CD4-positive, alpha-beta T cell treated with Interleukin-10 for 1 hour (primary cell): ENCODE data around the gene KLHL35.
A peak's percentile ranks its signal among the peaks of the same experiment; 100 is the strongest.
"Not testable (repeated sequence)": the region's sequence is repeated elsewhere in the genome, so short reads cannot be mapped to it uniquely, and the experiment has no call there.

ENCODE experiments used
- DNase-seq: peaks from one replicate; pipeline ENCODE4 v3.0.0-alpha.2; 2020

Gene KLHL35

DNA sequence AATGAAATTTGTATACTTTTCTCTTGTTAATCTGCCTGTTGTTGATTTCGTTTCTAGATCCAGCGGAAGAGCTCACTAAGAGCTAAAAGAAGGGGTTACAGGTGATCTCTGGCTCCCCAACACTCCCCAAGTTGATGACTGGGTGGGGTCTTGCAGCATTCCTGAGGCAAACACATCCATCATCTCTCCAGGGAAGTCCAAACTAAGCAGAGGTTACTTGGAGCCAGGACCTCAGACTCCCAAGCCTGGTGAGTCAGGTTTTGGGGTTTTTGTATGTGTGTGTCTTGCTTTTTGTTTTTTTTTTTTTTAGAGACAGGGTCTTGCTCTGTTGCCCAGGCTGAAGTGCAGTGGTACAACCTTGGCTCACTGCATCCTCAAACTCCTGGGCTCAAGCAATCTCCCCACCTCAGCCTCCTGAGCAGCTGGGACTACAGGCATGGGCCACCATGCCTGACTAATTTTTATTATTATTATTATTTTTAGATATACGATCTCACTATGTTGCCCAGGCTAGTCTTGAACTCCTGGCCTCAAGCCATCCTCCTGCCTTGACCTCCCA, 45.2 kb downstream of the KLHL35 start:
- no peak for DNase-seq

DNA sequence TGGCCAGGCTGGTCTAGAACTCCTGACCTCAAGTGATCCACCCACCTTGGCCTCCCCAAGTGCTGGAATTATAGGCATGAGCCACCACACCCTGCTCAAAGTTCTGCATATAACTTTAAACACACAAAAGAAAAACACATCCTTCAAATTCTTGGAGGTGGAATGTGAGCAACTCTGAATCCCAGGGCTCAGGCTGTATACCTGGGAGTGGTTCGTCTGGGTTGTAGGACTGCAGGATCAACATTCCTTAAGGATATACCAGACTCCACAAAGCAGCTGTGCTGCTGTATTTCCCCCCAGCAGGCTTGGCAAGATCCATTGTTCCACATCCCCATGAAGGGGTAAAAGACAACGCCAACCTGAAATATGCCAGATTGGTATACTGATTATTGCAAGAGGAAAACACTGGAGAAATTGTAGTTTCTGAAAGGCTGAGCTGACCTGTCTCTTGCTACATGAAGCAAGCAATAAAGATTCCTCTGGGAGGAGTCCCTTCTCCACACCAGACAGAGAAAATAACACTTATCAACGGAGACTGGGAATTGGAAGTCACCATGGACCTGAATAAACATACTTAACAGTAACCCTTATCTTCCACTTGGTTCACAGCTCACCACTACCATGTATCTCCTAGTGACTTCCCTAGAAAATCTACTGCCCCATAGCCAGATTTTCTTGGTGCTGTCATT, 45.9 kb downstream of the KLHL35 start:
- no peak for DNase-seq

DNA sequence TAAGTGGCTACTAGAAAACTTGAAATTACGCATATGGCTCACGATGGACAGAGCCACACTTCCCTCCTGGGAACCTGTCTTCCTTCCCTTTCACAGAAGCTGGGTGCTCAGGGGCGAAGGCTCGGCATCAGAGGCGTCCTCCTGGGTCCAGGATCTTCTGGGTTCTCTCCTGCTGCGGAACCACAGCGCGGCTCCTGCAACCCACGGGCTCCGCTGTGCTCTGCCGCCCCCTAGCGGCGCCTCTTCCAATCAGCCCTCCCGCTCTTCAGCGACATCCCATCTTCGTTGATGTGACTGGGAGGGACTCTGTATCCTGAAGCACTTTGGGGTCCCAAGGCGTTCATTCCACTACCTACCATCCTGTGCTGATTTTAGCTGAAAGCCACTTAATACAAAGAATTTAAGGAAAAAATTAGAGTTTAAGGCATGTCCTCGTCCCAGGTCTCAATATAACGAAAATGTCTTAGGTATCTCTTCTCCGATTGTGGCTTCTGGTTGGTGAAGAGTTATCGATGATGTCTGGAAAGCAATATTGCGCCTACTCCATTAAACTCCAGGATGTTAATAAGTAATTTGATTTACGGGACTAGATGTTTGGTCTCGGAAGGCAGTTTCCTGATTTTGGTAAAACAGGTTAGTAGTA, 48.4 kb downstream of the KLHL35 start:
- DNase-seq: peak; percentile 80

DNA sequence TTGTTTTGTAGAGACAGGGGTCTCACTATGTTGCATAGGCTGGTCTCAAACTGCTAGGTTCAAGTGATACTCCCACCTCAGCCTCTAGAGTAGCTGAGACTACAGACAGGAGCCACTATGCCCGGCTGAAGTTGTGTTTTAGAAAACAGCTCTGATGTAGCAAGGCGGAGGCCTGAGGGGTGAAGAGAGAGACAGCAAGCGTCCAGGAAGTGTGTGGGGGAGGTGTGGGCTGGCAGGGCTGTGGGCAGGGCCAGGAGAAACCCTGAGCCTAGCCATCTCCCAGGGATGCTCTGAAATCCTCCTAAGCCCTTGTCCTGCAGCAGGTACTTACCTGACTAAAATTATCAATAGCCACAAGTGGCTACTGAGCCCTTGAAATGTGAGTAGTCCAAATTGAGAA, 49.8 kb downstream of the KLHL35 start:
- peak; percentile 47 for DNase-seq

DNA sequence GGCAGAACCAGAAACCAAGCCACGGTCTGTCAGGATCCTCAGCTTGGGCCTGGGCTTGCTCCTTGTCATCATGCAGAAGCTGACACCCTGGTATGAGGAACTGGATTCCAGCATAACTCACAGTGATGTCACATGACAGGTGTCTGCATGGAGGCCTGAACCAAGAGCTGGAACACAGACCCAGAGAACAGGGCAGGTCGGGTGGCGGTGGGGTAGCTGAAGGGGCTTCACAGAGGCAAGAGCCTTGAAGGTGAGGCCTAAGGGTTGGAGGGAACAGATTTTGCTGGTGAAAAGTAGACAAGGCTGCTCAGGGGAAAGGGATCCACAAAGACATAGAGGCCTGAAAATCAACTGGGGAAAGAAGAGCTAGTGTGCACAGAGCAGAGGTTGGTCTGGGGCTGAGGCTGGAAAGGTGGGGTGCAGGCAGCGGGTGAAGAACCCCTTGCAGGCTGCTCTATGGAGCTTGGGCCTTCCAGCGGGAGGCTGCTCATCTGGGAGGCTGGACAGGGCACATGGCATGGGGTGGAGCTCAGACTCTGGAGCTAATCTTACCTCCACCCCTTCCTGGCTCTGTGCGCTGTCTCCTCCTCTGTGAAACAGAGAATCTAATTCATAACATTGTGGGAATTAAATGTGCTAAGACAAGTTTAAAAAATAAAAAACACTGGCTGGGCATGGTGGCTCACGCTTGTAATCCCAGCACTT, 52.1 kb downstream of the KLHL35 start:
- DNase-seq: no peak

DNA sequence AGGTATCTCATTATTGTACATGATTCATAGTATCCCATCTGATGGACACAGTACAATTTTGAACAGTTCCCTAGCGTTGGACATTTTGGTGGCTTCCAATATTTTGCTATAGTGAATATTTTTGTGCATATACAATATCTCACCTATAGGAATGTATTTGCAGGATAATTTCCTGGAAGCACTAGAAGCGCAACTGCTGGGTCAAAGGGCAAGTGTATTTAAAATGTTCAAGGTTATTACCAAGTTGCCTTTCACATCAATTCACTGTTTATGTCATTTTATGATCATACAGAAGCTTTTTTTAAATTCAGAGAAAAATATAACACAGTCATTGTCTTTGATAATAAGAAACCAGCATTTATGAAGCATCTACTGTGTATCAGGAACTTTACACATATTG, 52.8 kb downstream of the KLHL35 start:
- no peak for DNase-seq

DNA sequence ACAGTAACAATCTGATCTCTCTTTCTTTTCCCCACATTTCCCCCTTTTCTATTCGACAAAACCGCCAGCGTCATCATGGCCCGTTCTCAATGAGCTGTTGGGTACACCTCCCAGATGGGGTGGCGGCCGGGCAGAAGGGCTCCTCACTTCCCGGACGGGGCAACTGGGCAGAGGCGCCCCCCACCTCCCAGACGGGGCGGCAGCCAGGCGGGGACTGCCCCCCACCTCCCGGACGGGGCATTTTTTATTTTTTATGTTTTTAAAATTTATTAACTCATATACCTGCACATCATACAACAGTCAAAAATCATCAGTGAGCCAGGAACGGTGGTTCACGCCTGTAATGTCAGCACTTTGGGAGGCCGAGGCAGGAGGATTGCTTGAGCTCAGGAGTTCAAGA, 54.2 kb downstream of the KLHL35 start:
- not testable (repeated sequence) for DNase-seq

DNA sequence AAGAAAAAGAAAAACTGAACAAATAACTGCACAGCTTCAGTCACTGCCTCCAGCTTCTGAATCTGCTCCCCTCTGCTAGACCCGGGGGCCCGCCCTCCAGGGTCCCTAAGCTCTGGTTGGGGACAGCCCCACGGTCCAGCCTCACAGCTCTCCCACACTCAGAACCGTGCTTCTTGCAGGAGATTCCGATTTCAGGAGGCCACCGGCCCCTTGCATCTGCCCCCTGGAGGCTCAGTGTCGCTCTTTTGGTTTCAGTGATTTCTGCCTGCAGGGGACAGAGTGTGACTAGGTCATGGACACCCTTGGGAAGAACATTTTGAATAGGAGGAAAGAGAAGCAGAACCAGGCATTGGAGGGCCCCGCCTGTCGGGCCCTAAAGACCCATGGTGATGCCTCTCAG, 56.8 kb downstream of the KLHL35 start:
- DNase-seq: no peak

DNA sequence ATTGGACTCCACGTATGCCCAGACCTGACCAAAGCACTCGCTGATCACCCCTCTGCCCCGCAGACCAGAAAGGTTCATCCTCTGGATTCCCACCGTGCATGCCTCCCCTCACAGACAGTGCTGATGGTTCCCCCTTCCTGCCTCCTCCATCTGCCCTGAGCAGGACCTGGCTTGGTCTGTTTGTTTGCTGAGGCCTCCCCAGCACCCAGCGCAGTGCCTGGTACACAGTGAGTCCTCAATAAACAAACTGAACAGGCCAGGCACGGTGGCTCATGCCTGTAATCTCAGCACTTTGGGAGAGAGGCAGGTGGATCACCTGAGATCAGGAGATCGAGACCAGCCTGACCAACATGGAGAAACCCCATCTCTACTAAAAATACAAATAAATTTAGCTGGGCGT, 57.4 kb downstream of the KLHL35 start:
- no peak for DNase-seq

DNA sequence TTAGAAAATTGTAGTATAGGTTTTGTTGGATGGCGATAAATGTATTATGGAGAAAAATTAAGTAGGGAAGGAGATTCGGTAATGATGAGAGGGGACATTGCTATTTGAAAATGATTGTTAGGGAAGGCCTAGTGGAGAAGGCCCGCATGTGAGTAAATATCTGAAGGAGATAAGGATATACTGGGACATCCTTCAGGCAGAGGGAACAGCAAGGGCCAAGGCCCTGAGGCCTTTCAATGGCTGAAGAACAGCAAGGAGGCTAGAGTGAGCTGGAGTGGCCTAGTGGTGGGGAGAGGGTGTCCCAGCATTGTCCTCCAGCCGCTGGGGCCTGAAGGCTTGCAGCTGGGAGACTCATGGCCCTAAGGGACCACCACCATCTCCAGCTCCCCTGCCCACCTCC, 58.4 kb downstream of the KLHL35 start:
- no peak for DNase-seq

DNA sequence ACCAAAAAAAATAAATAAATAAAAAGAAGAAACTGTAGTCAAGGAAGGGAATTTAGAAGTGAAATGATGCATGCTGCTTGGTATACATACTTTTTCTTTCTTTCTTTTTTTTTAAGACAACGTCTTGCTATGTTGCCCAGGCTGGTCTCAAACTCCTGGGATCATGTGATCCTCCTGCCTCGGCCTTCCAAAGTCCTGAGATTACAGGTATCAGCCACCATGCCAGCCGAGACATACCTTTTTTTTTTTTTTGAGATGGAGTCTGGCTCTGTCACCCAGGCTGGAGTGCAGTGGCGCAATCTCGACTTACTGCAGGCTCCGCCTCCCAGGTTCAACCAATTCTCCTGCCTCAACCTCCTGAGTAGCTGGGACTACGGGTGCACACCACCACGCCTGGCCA, 59.8 kb downstream of the KLHL35 start:
- DNase-seq: no peak
